GM10266 (cell line): Measurements from ENCODE around the gene MS4A6E.

Experiments
- DNase-seq: peaks from one replicate; pipeline ENCODE4 v3.0.0; 2012; ENCODE audit errors: extremely low spot score
- TF ChIP-seq, protein P1 (sequence below): IDR thresholded peaks from 2 replicates; pipeline ENCODE4 v1.5.1; 2012; ENCODE audit warnings: mild to moderate bottlenecking, low read depth; ENCODE audit not compliant: control insufficient read depth, insufficient read depth; ENCODE audit errors: missing control alignments

Gene MS4A6E

DNA sequence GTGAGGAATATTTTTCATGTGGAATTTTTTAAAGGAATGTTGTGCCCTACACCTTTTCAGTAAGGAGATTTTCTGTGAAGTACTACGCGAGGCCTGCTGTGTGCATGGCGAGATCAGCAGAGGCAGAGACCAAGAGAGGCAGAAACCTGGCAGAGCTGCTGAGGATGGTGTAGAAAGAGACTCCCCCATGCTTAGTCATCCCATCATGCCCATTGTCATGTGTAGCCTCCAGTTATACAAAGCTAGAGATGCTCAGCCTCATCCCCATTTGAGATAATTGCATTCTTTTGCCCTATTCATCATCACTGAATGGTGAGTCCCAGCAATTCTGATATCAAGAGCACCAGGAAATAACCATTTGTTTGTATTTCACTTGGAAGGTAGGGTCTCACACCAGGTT is 48.3 kb downstream of the MS4A6E start:
- TF ChIP-seq, protein P1, sequence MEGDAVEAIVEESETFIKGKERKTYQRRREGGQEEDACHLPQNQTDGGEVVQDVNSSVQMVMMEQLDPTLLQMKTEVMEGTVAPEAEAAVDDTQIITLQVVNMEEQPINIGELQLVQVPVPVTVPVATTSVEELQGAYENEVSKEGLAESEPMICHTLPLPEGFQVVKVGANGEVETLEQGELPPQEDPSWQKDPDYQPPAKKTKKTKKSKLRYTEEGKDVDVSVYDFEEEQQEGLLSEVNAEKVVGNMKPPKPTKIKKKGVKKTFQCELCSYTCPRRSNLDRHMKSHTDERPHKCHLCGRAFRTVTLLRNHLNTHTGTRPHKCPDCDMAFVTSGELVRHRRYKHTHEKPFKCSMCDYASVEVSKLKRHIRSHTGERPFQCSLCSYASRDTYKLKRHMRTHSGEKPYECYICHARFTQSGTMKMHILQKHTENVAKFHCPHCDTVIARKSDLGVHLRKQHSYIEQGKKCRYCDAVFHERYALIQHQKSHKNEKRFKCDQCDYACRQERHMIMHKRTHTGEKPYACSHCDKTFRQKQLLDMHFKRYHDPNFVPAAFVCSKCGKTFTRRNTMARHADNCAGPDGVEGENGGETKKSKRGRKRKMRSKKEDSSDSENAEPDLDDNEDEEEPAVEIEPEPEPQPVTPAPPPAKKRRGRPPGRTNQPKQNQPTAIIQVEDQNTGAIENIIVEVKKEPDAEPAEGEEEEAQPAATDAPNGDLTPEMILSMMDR: no peak
- DNase-seq: no peak

DNA sequence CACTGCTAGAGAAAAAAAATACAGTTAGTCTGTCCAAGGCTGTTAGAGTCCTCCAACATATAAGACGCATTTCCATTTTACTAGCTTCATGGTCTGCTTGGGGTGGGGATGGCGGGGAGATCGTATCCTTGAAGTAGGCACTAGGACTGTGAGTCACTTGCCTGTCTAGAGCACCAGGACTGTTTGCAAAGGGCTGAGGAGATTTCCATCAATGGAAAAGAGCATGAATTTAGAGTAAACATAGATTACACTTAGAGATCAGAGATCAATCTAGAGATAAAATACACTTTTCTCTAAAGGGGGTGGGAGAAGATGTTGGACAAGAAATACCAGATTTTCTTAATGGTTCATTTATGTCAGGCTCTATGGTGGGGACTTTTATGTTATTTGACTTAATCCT is 49.5 kb downstream of the MS4A6E start:
- TF ChIP-seq, protein P1: no peak

DNA sequence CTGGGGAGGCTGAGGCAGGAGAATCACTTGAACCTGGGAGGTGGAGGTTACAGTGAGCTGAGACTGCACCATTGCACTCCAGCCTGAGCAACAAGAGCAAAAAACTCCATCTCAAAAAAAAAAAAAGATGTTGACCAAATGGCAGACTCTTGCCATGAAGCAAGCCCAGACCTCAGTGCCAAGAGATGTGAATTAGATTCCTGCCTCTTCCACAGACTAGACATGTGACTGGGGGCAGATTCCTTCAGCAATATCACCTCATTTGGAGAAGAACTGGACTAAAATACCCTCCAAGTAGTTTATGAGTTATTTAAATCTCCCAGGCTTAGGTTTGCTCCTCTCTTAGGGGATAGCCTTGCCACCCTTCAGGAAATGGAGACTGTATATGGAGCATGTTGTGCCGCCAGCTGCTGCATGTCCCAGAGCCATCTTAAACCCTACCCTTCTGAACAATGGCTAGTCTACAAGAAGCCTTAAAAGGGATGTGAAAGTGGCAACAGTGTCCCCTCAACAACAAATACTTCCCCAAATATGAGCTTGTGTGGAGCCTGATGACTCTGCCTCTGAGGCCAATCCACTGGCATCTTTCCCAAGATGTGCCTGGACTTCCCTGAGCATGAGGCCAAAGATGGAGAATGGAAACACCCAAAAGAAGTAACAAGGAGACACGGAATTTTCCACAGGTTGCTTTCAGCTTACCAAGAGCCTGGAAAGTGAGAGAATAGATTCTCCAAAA is 50.5 kb downstream of the MS4A6E start:
- TF ChIP-seq, protein P1: no peak
- DNase-seq: peak; percentile 26

More for the DNA sequence above, 49.5 kb downstream of the MS4A6E start:
- no peak for DNase-seq

DNA sequence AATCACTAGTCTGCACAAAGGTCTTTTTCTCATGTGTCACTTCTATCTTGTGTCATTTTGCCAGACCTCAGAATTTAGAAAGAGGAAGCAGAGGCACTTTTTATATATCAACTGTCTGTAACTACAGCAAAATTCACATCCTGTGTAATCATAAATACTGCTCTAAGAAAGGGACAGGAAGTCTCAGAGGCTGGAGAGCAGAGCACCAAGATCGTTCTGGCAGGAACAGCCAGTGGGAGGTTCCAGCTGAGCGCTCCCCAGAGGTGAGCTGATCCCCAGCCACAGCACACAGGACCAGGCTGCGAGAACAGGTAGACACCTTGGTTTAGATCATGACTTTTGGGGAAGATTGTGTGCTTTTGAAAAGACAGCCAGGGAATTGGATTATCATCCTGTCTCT is 51.3 kb downstream of the MS4A6E start, which contains the start of gene MS4A7:
Gene MS4A7 (plus strand): TSS at position 179 of the 400 bp plus-strand sequence. CDS start 4,610 bp downstream, outside the sequence.
- DNase-seq: peak; percentile 66
- TF ChIP-seq, protein P1: peak; percentile 14

DNA sequence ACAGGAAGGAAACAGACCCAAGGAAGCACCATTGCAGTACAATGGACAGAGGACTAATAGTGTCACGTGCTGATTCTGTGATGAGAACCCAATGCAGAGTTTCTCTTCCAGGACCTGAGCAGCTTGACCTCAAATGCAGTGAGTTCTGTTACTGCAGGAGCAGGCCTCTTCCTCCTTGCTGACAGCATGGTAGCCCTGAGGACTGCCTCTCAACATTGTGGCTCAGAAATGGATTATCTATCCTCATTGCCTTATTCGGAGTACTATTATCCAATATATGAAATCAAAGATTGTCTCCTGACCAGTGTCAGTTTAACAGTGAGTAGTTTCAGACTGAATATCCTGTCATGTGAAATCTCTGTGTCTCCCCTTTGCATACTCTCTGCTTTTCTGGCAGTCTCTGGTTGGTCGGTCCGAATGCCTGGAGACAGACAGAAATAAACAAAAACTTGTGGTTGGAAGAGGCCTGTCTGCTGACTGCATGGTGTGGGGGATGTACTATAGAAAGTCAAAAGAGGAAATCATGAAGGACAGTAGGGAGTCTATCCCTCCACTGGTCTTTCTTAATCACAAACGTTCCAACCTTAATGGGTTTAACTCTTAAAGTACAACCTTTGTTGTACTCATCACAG is 62.3 kb downstream of the MS4A6E start:
- TF ChIP-seq, protein P1: no peak
- peak; percentile 25 for DNase-seq

DNA sequence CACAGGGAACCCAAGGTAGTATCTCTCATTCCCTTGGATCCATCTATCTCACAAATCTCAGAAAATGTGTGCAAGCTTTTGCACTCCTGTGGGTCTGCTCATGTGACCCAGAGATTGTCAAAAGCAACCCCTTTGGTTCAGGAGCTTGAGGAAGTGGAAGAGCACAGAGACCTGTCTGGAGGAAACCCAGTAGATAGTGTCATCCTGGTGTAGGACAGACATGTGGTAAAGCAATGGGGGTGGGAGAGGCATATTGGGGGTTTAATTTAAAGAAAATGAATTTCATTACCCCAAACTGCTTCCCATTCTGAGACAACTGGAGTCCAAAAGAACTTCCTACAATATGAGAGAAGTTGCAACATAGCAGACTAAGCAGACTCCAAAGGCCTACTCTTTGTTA is 63.4 kb downstream of the MS4A6E start:
- no peak for DNase-seq
- TF ChIP-seq, protein P1: no peak
